Retinal pigment epithelial cell (primary cell): Measurements from ENCODE around the gene STPG4.

Experiments
- DNase-seq: peaks from one replicate; pipeline ENCODE4 v3.0.0-alpha.2; 2010; ENCODE audit warnings: low read depth
- H3K4me3 ChIP-seq: 2 replicates; pipeline ENCODE4 v1.5.1; 2011; ENCODE audit warnings: mild to moderate bottlenecking, low read length, control low read depth, moderate library complexity
- TF ChIP-seq, protein P1 (sequence below): conservative IDR thresholded peaks from 2 replicates; pipeline ENCODE4 v1.5.1; 2011; ENCODE audit warnings: low read depth, low read length, control low read depth, inconsistent platforms

STPG4 gene

GRCh38 chr2:47043891-47044239 is 111.2 kb downstream of the STPG4 start:
- no peak for DNase-seq
- H3K4me3 ChIP-seq, result no peak overlapping the region

DNA sequence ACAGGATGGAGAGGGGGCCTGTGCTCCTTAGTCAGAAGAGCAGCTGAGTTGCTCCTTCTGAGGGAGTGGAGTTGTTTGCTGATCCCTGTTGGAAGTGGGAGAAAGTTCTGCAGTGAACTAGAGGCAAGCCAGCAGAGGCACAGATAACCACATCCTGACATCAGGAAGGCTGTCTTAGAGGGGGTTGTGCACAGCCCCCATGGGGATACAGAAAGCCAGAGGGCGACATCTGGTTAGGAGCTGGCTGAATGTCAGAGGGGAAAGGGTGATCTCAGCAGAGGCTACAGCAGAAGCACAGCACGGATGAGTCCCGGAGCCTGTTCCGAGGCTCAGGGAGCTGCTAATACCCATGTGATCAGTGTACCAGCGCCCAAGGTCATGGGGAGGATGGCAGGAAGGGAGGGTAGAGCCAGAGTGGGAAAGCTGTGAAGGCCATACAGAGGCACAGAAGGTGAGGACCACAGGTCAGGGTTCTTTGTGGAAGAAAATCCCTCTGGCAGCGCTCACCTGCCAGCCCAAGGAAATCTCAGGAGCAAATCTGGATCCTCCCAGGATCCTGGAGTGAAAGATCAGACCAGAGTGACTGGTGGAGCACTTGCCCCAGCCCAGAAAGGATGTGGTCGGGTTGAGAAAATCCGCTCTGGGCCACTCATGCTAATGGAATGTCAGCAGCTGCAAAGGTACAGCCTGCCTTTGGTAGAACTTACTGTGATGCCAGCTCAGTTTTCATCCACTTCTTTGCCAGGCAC is 111.8 kb downstream of the STPG4 start:
- TF ChIP-seq, protein P1, sequence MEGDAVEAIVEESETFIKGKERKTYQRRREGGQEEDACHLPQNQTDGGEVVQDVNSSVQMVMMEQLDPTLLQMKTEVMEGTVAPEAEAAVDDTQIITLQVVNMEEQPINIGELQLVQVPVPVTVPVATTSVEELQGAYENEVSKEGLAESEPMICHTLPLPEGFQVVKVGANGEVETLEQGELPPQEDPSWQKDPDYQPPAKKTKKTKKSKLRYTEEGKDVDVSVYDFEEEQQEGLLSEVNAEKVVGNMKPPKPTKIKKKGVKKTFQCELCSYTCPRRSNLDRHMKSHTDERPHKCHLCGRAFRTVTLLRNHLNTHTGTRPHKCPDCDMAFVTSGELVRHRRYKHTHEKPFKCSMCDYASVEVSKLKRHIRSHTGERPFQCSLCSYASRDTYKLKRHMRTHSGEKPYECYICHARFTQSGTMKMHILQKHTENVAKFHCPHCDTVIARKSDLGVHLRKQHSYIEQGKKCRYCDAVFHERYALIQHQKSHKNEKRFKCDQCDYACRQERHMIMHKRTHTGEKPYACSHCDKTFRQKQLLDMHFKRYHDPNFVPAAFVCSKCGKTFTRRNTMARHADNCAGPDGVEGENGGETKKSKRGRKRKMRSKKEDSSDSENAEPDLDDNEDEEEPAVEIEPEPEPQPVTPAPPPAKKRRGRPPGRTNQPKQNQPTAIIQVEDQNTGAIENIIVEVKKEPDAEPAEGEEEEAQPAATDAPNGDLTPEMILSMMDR, result peak; percentile 3
- H3K4me3 ChIP-seq, result no peak overlapping the region
- peak; percentile 96 for DNase-seq

More at GRCh38 chr2:47043891-47044239, 111.2 kb downstream of the STPG4 start:
- TF ChIP-seq, protein P1, result no peak

DNA sequence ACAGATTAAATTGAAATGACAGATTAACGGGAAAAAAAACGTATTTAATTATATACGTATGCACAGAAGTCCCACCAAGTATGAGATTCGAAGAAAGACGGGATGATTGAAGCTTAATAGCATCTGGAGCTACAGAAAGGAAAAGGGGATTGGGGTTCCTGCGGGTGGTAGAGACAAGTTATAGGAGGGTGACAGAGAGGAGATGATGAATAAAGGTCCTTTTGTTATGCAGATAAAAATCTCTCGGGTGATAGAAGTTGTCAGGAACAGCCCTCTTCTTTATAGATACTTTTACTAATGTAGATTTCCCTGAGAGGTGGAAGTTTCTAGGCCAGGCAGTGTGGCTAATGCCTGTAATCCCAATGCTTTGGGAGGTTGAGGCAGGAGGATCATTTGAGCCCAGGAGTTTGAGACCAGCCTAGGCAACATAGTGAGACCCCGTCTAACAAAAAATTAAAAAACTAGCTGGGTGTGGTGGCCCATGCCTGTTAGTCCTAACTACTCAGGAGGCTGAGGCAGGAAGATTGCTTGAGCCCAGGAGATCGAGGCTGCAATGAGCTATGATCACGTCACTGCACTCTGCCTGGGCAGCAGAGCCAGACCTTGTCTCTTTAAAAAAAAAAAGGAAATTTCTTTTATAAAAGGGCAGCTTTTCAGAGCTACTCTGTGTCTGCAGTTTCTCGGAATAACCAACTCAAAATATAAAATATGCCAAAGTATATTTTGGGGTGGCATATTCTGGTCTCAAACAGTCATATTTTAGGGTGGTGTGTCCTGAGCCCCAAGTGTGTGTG is 113.0 kb downstream of the STPG4 start:
- no peak for DNase-seq
- H3K4me3 ChIP-seq, result no peak overlapping the region
- TF ChIP-seq, protein P1, result no peak

- no peak for DNase-seq
- no peak overlapping the region for H3K4me3 ChIP-seq
- TF ChIP-seq, protein P1, result no peak
These were observed 114.0 kb downstream of the STPG4 start for GRCh38 chr2:47041063-47041462.

DNA sequence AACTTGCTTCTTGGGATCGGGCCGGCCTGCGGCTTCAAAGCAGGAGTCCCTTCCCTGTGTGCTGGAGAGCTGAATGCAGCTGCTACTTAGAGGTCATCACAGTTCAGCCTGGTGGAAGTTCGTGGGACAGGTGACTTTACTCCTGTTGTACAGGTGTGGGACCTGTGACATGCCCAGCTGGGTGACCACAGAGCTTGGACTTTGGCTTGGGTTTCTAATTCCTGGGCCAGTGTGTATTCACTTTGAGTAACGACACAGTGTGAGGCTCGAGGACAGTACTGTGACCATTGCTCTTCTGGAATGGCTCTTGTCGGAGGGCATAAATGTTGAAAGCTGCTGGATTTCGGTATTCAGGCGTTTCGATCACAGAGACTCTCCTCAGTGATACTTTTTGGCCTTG is 114.5 kb downstream of the STPG4 start:
- no peak overlapping the region for H3K4me3 ChIP-seq
- TF ChIP-seq, protein P1, result no peak
- no peak for DNase-seq

DNA sequence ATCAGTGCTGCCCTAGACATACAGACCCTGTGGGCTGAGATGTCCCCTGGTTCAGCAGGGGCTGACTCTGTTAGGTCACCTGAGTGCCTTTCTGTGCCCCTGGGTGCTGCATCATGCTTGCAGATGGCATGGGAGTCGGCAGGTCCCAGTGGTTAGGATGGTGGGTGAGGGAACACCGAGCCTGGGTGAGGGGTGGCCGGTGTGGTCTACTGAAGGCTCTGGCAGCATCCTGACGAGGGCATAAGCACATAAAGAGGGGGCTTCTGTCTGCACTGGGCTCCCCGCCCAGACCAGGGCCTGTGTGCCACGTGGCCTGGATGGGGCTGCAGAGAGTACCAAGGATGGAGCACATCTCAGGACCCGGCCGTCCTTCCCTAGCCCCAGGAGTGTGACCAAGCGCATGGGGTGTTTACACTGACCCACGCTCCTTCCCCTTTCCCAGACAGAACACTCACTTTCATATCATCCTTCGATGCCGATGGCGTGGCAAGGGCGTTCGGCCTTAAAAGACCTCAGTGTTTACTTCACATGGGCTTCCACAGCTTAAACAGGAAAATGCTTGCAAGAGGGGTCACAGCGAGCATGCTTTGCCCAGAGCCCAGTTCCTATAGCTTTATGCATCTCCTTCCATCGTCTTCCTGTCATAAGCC is 115.1 kb downstream of the STPG4 start:
- no peak overlapping the region for H3K4me3 ChIP-seq
- TF ChIP-seq, protein P1, result no peak
- no peak for DNase-seq
